ENCODE data around the gene WNT8A. TPM values are rescaled to one million over a fixed set of nuclear protein-coding genes. Genes with fewer than 3 reads are reported as not detected.

WNT8A gene
- total RNA-seq, 1 donor from 2014 or later, result not detected

DNA sequence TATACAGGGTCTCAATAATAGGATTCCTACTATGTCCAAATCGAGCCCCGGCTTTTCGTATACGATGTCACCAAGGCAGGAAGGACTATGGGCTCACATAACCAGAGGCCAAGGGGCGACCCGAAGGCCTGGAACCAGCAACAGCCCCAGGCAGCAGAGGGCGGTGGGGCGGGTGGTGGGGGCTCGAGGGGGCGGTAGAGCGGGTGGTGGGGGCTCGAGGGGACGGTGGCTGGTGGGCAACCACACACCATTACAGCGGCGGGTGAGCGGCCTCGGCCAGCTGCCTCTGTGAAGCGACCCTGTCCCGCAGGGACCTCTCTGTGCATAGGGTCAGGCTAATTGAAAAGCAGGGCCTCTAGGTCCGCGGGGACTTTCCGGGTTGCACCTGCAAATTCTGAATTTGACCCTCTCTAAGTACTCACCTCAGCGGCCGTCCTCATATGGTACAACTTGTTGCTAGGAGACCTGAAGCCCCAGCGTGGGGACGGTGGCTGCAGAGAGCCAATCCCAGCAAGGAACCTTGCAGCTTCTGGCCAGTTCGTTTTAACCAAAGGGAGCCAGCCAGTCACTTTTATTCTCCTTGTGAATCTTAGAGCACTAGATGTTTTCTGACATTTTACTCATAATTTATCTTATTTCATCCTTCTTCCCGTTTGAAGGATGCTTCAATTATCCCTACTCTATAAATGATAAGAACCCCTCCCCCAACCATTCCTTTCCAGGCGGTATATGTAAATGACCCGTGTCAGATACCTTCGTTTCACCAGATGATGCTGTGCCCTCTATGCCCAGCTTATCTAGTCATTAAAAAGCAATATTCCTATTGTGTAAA is 55.3 kb downstream of the WNT8A start, which contains the start of gene NME5:
Gene NME5, minus strand, starts transcription at position 480 of the 832 bp plus-strand sequence. CDS start 648 bp downstream, outside the sequence.
- DNase-seq (ENCODE audit: low read depth), result peak; percentile 40

DNA sequence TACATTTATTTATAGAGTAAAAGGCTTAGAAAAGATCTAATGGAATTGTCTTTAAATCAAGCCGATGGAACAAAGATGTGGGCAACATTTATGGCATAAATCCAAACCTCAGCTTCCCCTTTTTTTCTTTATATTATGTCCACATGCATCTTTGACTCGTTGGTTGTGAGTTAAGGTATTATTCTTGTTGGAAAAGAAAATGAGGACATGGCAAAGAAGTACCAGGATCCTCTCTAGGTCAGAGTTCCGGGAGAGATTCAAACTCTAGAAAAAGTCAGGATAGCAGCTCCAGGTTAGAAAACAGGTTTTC is 55.9 kb downstream of the WNT8A start:
- DNase-seq (ENCODE audit: low read depth), result no peak

DNA sequence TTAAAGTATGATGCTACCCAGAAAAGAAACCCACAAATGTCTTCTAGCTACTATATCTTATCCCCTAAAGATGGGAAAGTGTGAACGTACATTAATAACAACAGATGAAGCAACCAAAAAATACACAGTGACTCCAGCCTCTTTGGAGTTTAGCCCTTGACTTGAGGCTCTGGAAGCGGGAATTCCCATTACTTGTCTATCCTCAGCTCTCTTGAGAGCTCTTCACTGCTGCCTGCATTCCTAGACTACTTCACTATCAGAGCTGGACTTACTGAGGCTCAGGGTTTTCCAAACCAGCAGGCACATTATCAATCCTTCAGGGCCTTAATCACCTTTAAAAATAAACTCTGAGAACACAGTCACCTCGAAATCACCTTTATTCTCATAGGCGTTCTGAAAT is 56.4 kb downstream of the WNT8A start:
- DNase-seq (ENCODE audit: low read depth), result no peak

Other genes starting within 250 kb of the WNT8A start
- gene MYOT, start 216.2 kb upstream of the WNT8A start, total RNA-seq, result 1.7 and 23.8 TPM in 2 replicates
- gene PKD2L2, start 194.6 kb upstream of the WNT8A start, total RNA-seq, result not detected in 2 replicates
- gene FAM13B, start 51.0 kb upstream of the WNT8A start, total RNA-seq, result 14.0 and 20.6 TPM in 2 replicates
- gene NME5, start 55.4 kb downstream of the WNT8A start, total RNA-seq, result 0.16 and 0.62 TPM in 2 replicates
- gene BRD8, start 94.6 kb downstream of the WNT8A start, total RNA-seq, result 37.8 and 38.1 TPM in 2 replicates
- 1.6 and 2.8 TPM in 2 replicates for gene KIF20A, start 95.1 kb downstream of the WNT8A start, total RNA-seq
- 31.6 and 33.2 TPM in 2 replicates for gene CDC23, start 129.3 kb downstream of the WNT8A start, total RNA-seq
- not detected in 2 replicates for gene GFRA3, start 190.6 kb downstream of the WNT8A start, total RNA-seq
- 0.05 and 0.16 TPM in 2 replicates for gene CDC25C, start 247.8 kb downstream of the WNT8A start, total RNA-seq

Data from myocyte (in vitro differentiated cells).